MM.1S (cell line): ENCODE results near the gene TRIM77.
"Not testable (repeated sequence)": the region's sequence is repeated elsewhere in the genome, so short reads cannot be mapped to it uniquely, and the experiment has no call there.

ENCODE experiments used
- EZH2 ChIP-seq: fragments of 300-600 bp; sonication (generic); optimal IDR thresholded peaks from 2 replicates; pipeline ENCODE3; 2017; ENCODE audit warnings: low read depth, mild to moderate bottlenecking, antibody characterized with exemption, low read length, mixed read lengths
- EZH2phosphoT487 ChIP-seq: fragments of 300-600 bp; sonication (generic); IDR thresholded peaks from 2 replicates; pipeline ENCODE4 v1.6.1; 2018; ENCODE audit warnings: antibody characterized with exemption, low read length
- TF ChIP-seq, protein P1 (sequence below): fragments of 300-600 bp; sonication (generic); IDR thresholded peaks from 2 replicates; pipeline ENCODE4 v1.5.1; 2016; ENCODE audit warnings: antibody characterized with exemption, low read length, mixed read lengths

- TF ChIP-seq, protein P1, sequence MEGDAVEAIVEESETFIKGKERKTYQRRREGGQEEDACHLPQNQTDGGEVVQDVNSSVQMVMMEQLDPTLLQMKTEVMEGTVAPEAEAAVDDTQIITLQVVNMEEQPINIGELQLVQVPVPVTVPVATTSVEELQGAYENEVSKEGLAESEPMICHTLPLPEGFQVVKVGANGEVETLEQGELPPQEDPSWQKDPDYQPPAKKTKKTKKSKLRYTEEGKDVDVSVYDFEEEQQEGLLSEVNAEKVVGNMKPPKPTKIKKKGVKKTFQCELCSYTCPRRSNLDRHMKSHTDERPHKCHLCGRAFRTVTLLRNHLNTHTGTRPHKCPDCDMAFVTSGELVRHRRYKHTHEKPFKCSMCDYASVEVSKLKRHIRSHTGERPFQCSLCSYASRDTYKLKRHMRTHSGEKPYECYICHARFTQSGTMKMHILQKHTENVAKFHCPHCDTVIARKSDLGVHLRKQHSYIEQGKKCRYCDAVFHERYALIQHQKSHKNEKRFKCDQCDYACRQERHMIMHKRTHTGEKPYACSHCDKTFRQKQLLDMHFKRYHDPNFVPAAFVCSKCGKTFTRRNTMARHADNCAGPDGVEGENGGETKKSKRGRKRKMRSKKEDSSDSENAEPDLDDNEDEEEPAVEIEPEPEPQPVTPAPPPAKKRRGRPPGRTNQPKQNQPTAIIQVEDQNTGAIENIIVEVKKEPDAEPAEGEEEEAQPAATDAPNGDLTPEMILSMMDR, result not testable (repeated sequence)
- TF ChIP-seq EZH2, EZH2phosphoT487: not testable (repeated sequence)
Observed at GRCh38 chr11:89669586-89669985, 40.5 kb upstream of the TRIM77 start.
